Nephron (organoid): Measurements from ENCODE around the gene MMP24.

Source experiments
- H3K27ac Mint-ChIP-seq, 3 experiments: 2 replicates each; pipeline ENCODE4 v1.8.0; 2020; ENCODE audit warnings: mixed read lengths in 3 of 3, mild to moderate bottlenecking in 2 of 3, moderate library complexity in 1 of 3
- H3K27me3 Mint-ChIP-seq: 2 replicates; pipeline ENCODE4 v1.8.0; 2021; ENCODE audit warnings: low read depth, mild to moderate bottlenecking, moderate library complexity, mixed read lengths
- H3K36me3 Mint-ChIP-seq: 2 replicates; pipeline ENCODE4 v1.8.0; 2020; ENCODE audit warnings: low read depth, mixed read lengths
- H3K4me1 Mint-ChIP-seq: 2 replicates; pipeline ENCODE4 v1.8.0; 2020; ENCODE audit warnings: mixed read lengths
- H3K4me3 Mint-ChIP-seq, 3 experiments: 2 replicates each; pipeline ENCODE4 v1.8.0; 2020; ENCODE audit warnings: mild to moderate bottlenecking in 3 of 3, mixed read lengths in 3 of 3, moderate library complexity in 2 of 3
- H3K9me3 Mint-ChIP-seq: 2 replicates; pipeline ENCODE4 v1.8.0; 2020; ENCODE audit warnings: mixed read lengths
- CTCF ChIP-seq, 3 experiments: fragments of 200-600 bp; sonication (generic); IDR thresholded peaks; one replicate each; pipeline ENCODE4 v1.5.0; 2021; ENCODE audit warnings: antibody characterized with exemption in 3 of 3; ENCODE audit not compliant: unreplicated experiment in 3 of 3

MMP24 gene

GRCh38 chr20:35295674-35296073, 69.2 kb downstream of the MMP24 start:
- peak overlapping the region in 1 of 3 experiments; percentile 32 for H3K27ac Mint-ChIP-seq
- no peak overlapping the region for H3K4me3 Mint-ChIP-seq
- no peak for TF ChIP-seq CTCF (IDR thresholded peaks at IDR 0.05; ENCODE audit: unreplicated experiment in 3 of 3)
- peaks cover 28% of the 10 kb centered on the region for H3K27me3 Mint-ChIP-seq
- no peaks in the 10 kb centered on the region for H3K4me1 Mint-ChIP-seq
- H3K9me3 Mint-ChIP-seq = no peaks in the 10 kb centered on the region
- no peaks in the 10 kb centered on the region for H3K36me3 Mint-ChIP-seq

- Mint-ChIP-seq H3K36me3 (no peaks in the 10 kb centered on the region), H3K4me1 (no peaks in the 10 kb centered on the region), H3K27me3 (peaks cover 28% of the 10 kb centered on the region), H3K9me3 (no peaks in the 10 kb centered on the region), H3K27ac (no peak overlapping the region), H3K4me3 (no peak overlapping the region)
- TF ChIP-seq CTCF (IDR thresholded peaks at IDR 0.05; ENCODE audit: unreplicated experiment in 3 of 3) = no peak
These were observed 69.6 kb downstream of the MMP24 start for GRCh38 chr20:35296101-35296554.

- no peak overlapping the region for H3K27ac Mint-ChIP-seq
- H3K4me3 Mint-ChIP-seq = no peak overlapping the region
- no peak for TF ChIP-seq CTCF (IDR thresholded peaks at IDR 0.05; ENCODE audit: unreplicated experiment in 3 of 3)
- H3K9me3 Mint-ChIP-seq = no peaks in the 10 kb centered on the region
- H3K4me1 Mint-ChIP-seq = no peaks in the 10 kb centered on the region
- peaks cover 28% of the 10 kb centered on the region for H3K27me3 Mint-ChIP-seq
- H3K36me3 Mint-ChIP-seq = no peaks in the 10 kb centered on the region
These were observed 70.7 kb downstream of the MMP24 start for GRCh38 chr20:35297155-35297554.

GRCh38 chr20:35297740-35298139, 71.2 kb downstream of the MMP24 start:
- no peak overlapping the region for H3K27ac Mint-ChIP-seq
- H3K9me3 Mint-ChIP-seq = no peaks in the 10 kb centered on the region
- H3K36me3 Mint-ChIP-seq = no peaks in the 10 kb centered on the region
- peaks cover 24% of the 10 kb centered on the region for H3K27me3 Mint-ChIP-seq
- no peaks in the 10 kb centered on the region for H3K4me1 Mint-ChIP-seq
- no peak for TF ChIP-seq CTCF (IDR thresholded peaks at IDR 0.05; ENCODE audit: unreplicated experiment in 3 of 3)
- H3K4me3 Mint-ChIP-seq = no peak overlapping the region

GRCh38 chr20:35298264-35298663, 71.8 kb downstream of the MMP24 start:
- no peak overlapping the region for H3K27ac Mint-ChIP-seq
- no peaks in the 10 kb centered on the region for H3K9me3 Mint-ChIP-seq
- peaks cover 21% of the 10 kb centered on the region for H3K27me3 Mint-ChIP-seq
- H3K36me3 Mint-ChIP-seq = no peaks in the 10 kb centered on the region
- no peak for TF ChIP-seq CTCF (IDR thresholded peaks at IDR 0.05; ENCODE audit: unreplicated experiment in 3 of 3)
- no peak overlapping the region for H3K4me3 Mint-ChIP-seq
- H3K4me1 Mint-ChIP-seq = no peaks in the 10 kb centered on the region

- Mint-ChIP-seq H3K27me3 (peaks cover 14% of the 10 kb centered on the region), H3K36me3 (no peaks in the 10 kb centered on the region), H3K4me3 (no peak overlapping the region), H3K9me3 (no peaks in the 10 kb centered on the region), H3K27ac (peak overlapping the region in 1 of 3 experiments; percentile 16), H3K4me1 (no peaks in the 10 kb centered on the region)
- no peak for TF ChIP-seq CTCF (IDR thresholded peaks at IDR 0.05; ENCODE audit: unreplicated experiment in 3 of 3)
These were observed 73.3 kb downstream of the MMP24 start for GRCh38 chr20:35299780-35300179.
